NCI-H1092 (cell line): ENCODE results near the gene ZNF787.

ENCODE experiments used
- DNase-seq: peaks from one replicate; lab custom pipeline; 2025; lab: John Stamatoyannopoulos, UW

Gene ZNF787

GRCh38 chr19:56086671-56087430, 34.2 kb downstream of the ZNF787 start:
- DNase-seq = no peak

- DNase-seq = no peak
Observed at GRCh38 chr19:56085571-56086275, 35.4 kb downstream of the ZNF787 start.

DNA sequence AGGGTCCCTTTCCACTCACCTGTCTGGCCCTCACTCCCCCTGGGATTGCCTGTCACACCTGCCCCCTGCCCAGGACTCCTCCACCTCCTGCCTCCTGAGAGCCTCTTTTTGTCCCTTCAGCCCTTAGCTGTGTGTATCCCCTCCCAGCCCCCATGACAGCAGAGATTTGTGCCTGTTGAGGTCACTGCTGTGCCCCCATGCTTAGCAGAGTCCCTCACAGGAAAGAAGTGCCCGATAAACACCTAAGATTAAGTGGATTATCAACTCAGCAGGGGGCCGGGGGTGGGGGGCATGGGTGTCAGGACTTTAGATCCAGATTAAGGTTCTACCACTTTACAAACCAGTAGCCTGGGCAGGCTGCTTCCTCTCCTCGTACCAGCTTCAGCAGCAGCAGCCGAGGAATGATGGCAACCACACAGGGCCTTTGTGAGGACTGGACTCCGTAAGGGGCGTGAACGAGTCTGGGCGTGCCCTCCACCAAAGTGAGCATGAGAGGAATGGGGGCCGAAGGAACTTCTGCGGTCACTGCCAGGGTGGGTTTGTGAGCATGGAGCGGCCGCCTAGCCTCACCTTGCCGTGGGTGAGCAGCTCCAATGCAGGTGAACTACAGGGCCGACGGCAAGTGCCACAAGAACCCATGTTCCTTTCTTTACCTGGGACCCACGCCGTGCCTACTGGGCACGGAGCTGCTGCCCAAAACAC, 36.1 kb downstream of the ZNF787 start:
- no peak for DNase-seq

- no peak for DNase-seq
Observed at GRCh38 chr19:56083668-56084067, 37.4 kb downstream of the ZNF787 start.

DNA sequence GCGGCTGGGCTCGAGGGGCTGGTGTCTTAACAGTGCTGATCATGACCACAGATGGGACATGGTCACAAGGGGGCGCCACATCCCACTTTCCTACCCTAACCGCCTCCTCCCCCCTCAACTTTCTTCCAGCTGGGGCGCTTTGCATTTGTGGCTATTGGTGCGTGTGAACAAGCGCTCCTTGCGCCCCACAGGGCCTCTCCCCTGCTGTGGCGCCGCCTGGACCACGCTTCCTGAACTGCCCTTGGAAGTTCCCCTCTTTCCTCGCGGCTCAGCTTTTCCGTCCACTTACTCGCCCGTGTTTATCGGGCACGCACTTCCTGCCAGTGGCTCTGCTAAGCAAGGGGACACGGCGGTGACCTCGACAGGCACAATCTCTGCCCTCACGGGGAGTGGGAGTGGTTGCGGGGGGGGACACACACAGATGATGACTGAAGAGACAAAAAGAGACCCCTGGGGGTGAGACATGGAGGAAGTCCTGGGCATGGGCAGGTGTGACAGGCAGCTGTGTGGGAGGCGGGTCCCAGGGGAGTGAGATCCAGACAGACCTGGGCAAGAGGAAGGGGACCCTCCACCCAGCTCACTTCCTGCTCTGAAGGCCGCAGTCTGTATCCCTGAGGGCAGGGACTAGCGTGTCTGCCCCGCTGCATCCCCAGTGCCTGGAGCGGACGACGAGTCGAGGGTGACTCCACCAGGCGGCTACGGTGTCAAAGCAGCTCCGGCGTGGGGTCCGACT, 40.3 kb downstream of the ZNF787 start:
- peak; percentile 7 for DNase-seq

- DNase-seq = no peak
Observed at GRCh38 chr19:56079609-56080008, 41.5 kb downstream of the ZNF787 start.

DNA sequence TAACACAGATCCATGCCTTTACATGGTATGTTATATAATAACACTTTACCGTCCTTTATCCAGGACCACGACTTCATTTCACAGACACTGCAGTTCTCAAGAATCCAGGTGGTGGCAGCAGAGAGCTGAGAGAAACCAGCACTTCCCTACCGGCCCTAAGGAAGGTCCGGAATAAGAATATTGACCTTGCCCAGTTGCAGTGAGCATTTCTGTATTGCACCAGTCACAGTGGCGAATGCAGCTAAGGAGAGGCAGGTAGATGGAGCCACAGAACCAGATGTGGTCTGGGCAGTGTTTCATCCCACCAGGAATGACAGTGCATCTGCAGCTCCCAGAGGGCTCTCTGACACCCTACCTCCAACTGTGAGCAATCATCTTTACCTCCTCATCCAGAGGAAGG, 44.6 kb downstream of the ZNF787 start:
- no peak for DNase-seq

DNA sequence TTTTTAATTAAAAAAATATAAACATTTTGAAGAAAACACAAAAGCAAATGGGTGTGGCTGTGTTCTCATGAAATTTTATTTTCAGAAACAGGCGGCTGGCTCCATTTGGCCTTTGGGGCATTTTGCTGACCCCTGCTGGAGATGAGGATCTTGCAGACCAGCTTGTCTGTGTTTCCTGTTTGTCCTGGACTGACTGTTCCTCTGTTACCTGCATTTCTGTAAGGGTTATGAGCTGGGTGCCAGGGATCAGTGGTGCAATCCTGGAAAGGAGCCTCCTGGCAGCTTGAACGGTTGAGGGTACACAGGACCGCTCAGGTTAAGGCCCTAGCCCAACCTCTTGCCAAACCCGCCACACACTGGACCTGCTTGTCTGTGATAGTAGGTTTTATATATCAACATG, 49.9 kb downstream of the ZNF787 start:
- DNase-seq = no peak

DNA sequence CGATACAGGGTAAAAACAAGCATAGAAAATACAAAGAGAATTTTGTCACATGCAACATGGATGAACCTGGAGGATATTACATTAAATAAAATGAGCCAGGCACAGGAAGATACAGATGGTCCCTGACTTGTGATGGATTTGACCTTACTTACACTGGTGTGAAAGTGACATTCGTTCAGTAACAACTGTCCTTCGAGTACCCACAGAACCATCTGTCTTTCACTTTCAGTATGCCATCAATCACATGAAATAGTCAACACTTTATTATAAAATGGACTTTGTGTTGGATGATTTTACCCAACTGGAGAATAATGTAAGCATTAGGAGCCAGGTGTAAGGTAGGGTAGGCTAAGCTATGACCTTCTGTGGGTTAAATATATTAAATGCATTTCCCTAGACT, 51.5 kb downstream of the ZNF787 start:
- DNase-seq = no peak

- DNase-seq = peak; percentile 50
Observed at GRCh38 chr19:56066152-56067023, 54.7 kb downstream of the ZNF787 start.

DNA sequence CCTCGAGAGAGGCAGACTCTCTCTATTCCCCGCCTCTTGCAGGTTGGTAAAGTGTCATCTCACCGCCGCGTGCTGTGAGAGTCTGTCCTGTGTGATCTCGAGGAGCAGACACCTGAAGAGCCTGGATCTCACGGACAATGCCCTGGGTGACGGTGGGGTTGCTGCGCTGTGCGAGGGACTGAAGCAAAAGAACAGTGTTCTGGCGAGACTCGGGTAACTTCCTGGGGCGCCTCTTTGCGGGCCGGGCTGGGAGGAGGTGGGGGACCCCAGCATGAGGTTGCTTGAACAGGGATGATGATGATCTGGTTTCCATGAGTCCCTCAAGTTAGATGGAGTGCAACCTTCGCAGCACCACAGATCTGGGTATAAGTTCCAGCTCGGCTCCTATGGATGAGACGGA, 67.5 kb downstream of the ZNF787 start:
- DNase-seq = no peak
